ENCODE results near the gene PAK2.
"Not testable (repeated sequence)": the region's sequence is repeated elsewhere in the genome, so short reads cannot be mapped to it uniquely, and the experiment has no call there.

PAK2 gene

GRCh38 chr3:196843435-196844110 is 103.9 kb downstream of the PAK2 start:
- DNase-seq (ENCODE audit: low read depth in 2 of 2), result no peak

DNA sequence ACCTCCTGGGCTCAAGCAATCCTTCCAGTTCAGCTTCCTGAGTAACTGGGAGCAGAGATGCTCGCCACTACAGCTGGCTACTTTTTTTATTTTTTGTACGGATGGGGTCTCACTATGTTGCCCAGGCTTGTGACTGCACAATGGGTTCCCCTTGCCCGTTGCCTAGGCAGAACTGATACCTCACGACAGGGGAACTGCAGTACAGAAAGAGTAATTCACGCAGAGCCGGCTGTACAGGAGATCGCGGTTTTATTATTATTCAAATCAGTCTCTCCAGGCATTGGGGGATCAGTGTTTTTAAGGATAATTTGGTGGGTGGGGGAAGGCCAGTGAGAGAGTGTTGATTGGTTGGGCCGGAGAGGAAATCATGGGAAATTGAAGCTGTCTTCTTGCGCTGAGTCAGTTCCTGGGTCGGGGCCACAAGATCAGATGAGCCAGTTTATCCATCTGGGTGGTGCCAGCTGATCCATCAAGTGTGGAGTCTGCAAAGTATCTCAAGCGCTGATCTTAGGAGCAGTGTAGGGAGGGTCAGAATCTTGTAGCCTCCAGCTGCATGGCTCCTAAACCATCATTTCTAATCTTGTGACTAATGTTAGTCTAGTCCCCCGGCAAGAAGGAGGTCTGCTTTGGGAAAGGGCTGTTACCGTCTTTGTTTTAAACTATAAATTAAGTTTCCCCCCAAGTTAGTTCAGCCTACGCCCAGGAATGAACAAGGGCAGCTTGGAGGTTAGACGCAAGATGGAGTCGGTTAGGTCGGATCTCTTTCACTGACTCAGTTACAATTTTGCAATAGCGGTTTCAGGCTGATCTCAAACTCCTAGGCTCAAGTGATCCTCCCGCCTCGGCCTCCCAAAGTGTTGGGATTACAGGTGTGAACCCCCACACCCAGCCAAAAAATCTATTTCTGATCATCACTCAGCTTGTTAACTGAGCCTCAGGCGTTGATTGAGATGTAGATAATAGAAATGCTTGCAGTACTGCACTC is 104.9 kb downstream of the PAK2 start:
- DNase-seq (ENCODE audit: low read depth in 2 of 2), result not testable (repeated sequence)

DNA sequence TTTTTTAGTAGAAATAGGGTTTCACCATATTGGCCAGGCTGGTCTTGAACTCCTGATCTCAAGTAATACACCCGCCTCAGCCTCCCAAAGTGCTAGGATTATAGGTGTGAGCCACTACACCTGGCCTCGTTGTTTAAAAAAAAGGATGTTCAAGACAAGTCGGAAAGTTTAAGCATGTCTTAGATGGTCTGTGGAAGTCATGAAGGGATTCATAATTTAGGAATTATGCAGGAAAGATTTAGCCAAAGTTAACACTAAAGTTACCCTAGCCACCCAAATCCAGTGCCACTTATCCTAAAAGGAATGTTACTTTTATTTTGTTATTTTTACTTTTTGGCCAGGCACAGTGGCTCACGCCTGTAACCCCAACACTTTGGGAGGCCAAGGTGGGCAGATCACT is 108.7 kb downstream of the PAK2 start:
- DNase-seq (ENCODE audit: low read depth in 2 of 2), result not testable (repeated sequence)

DNA sequence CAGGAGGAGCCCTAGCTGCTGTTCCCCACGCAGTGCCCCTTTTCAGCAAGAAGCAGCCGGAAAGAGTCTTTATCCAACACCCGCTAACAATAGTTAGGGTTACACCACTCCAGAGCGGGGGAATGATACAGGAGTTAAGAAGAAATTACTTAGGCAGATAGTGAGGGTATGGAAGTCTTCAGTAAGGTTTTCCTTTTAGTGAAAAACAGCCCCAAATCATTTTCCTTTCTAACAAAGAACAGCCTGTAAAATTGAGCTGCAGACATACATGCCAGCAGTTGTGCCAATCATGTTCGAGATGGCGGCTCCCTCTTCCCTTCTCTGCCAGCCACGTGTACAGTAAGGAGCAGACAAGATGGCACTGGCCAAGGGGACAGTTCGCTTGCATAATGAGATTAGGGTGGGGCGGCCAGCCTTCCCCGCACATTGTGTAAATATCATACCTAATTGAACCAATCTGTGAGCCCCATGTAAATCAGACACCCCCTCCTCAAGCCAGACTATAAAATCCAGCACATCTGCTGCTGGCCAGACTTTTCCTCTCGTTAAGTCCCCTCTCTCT is 109.6 kb downstream of the PAK2 start:
- no peak for DNase-seq (ENCODE audit: low read depth in 2 of 2)

DNA sequence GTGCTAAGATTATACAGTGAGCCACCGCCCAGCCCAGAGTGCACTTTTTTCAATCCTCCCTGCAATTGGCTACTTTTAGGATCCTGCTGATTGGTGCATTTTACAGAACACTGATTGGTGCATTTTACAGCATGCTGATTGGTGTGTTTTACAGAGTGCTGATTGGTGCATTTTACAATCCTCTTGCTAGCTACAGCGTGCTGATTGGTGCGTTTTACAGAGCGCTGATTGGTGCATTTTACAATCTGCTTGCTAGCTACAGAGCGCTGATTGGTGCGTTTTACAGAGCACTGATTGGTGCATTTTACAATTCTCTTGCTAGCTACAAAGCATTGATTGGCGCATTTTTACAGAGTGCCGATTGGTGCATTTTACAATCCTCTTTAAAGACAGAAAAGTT is 123.3 kb downstream of the PAK2 start:
- not testable (repeated sequence) for DNase-seq (ENCODE audit: low read depth in 2 of 2)

DNA sequence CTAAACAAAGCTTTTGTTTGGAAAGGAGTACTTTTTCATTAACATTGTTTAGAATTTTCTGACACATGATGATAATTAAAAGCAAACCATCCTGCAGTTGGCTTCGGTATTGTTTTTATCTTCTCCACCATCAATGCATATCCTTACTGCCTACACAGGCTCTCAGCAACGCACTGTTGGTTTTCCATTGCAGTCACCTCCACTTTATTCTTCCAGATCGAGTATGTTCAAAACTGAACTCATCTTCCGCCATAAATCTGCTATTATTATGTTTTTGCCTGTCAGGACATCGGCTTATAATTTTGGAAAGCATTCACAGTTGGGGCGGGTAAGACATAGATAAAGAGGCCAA is 127.5 kb downstream of the PAK2 start:
- no peak for DNase-seq (ENCODE audit: low read depth in 2 of 2)

- DNase-seq (ENCODE audit: low read depth in 2 of 2), result peak; percentile 83
Measured at GRCh38 chr3:196867507-196868296, 128.0 kb downstream of the PAK2 start, which contains the start of gene SENP5. Gene SENP5 (plus strand): TSS chr3:196867920. CDS start chr3:196885182, 17,262 bp downstream.

DNA sequence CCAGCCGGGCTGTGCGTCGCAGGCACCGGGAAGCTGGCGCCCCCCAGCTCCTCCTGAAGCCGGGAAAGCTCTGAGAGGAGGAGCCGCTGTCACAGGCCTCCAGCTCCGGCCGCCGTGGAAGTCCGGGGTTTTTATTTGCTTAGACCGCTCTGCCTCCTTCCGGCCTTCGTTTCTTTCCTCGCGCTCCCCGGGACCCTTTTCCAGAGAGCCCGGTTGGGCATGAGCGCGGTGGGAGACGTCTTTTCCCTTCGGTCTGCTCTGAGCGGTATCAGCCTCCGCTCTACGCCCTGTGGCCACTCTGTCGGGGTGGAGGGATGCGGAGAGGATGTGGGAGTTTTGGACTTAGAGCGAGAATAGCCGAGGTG is 128.6 kb downstream of the PAK2 start:
- DNase-seq (ENCODE audit: low read depth in 2 of 2), result no peak

- no peak for DNase-seq (ENCODE audit: low read depth in 2 of 2)
Measured at GRCh38 chr3:196872316-196872715, 132.7 kb downstream of the PAK2 start.

GRCh38 chr3:196874511-196875094 is 134.9 kb downstream of the PAK2 start:
- not testable (repeated sequence) for DNase-seq (ENCODE audit: low read depth in 2 of 2)

GRCh38 chr3:196875258-196875657 is 135.6 kb downstream of the PAK2 start:
- DNase-seq (ENCODE audit: low read depth in 2 of 2), result no peak
